Limb (tissue), 2 donors: ENCODE results near the gene NDEL1.
A peak's percentile ranks its signal among the peaks of the same experiment; 100 is the strongest.

ENCODE experiments used
- DNase-seq, 2 donors: peaks; one replicate each; pipeline ENCODE4 v3.0.0-alpha.2; 2016; ENCODE audit errors: extremely low spot score in 2 of 2

NDEL1 gene

GRCh38 chr17:8413938-8414337, 21.7 kb upstream of the NDEL1 start:
- no peak for DNase-seq

GRCh38 chr17:8417806-8418205, 17.9 kb upstream of the NDEL1 start:
- no peak for DNase-seq

- no peak for DNase-seq
Measured at GRCh38 chr17:8418471-8418870, 17.2 kb upstream of the NDEL1 start.

GRCh38 chr17:8419305-8419704, 16.4 kb upstream of the NDEL1 start:
- no peak for DNase-seq

- DNase-seq = peak in 1 of 2 donors; percentile 5
Measured at GRCh38 chr17:8420041-8420934, 15.4 kb upstream of the NDEL1 start.

- DNase-seq = no peak
Measured at GRCh38 chr17:8421571-8421970, 14.1 kb upstream of the NDEL1 start.

- DNase-seq = no peak
Measured at GRCh38 chr17:8426094-8426720, 9.5 kb upstream of the NDEL1 start.

GRCh38 chr17:8426802-8427201, 8.9 kb upstream of the NDEL1 start:
- DNase-seq = no peak

GRCh38 chr17:8430966-8431365, 4.7 kb upstream of the NDEL1 start:
- no peak for DNase-seq

- peak; percentile 32 to 79 for DNase-seq
Measured at GRCh38 chr17:8436169-8436843, 622 bp downstream of the NDEL1 start.

GRCh38 chr17:8436844-8437171, 1.1 kb downstream of the NDEL1 start:
- DNase-seq = no peak

- no peak for DNase-seq
Measured at GRCh38 chr17:8438441-8438840, 2.8 kb downstream of the NDEL1 start.

- DNase-seq = no peak
Measured at GRCh38 chr17:8439681-8440080, 4.0 kb downstream of the NDEL1 start.

- no peak for DNase-seq
Measured at GRCh38 chr17:8441690-8442089, 6.0 kb downstream of the NDEL1 start.

- no peak for DNase-seq
Measured at GRCh38 chr17:8442310-8442709, 6.6 kb downstream of the NDEL1 start.

GRCh38 chr17:8443756-8444155, 8.1 kb downstream of the NDEL1 start:
- no peak for DNase-seq

- DNase-seq = no peak
Measured at GRCh38 chr17:8444494-8444893, 8.8 kb downstream of the NDEL1 start.

- no peak for DNase-seq
Measured at GRCh38 chr17:8445536-8445935, 9.9 kb downstream of the NDEL1 start.

- no peak for DNase-seq
Measured at GRCh38 chr17:8447799-8448198, 12.1 kb downstream of the NDEL1 start.

- no peak for DNase-seq
Measured at GRCh38 chr17:8448310-8448709, 12.6 kb downstream of the NDEL1 start.

GRCh38 chr17:8451933-8452614, 16.4 kb downstream of the NDEL1 start:
- no peak for DNase-seq

- DNase-seq = no peak
Measured at GRCh38 chr17:8453326-8453725, 17.6 kb downstream of the NDEL1 start.
